Measurements from ENCODE around the gene TEX2.

- TF ChIP-seq CEBPB (IDR thresholded peaks at IDR 0.05) (no peak), ZBTB7A (IDR thresholded peaks at IDR 0.05; ENCODE audit: low read depth) (no peak), USF1 (IDR thresholded peaks at IDR 0.05) (no peak), TCF12 (IDR thresholded peaks at IDR 0.05; ENCODE audit: low read depth) (no peak), TEAD4 (IDR thresholded peaks at IDR 0.05) (no peak), REST (IDR thresholded peaks at IDR 0.05; ENCODE audit: low read depth) (no peak), YY1 (IDR thresholded peaks at IDR 0.05; ENCODE audit: low read depth) (no peak), TAF1 (IDR thresholded peaks at IDR 0.05; ENCODE audit: low read depth) (no peak)
Measured at GRCh38 chr17:64250233-64250835, 12.7 kb downstream of the TEX2 start.
